GM21825 (cell line): ENCODE measurements around the gene RANBP3.

Experiments
- ATAC-seq: cut with Tn5 transposase; IDR thresholded peaks from one replicate; pipeline ENCODE4 v1.9.1; 2021; ENCODE audit warnings: mild to moderate bottlenecking, moderate library complexity; ENCODE audit not compliant: unreplicated experiment

The RANBP3 gene

DNA sequence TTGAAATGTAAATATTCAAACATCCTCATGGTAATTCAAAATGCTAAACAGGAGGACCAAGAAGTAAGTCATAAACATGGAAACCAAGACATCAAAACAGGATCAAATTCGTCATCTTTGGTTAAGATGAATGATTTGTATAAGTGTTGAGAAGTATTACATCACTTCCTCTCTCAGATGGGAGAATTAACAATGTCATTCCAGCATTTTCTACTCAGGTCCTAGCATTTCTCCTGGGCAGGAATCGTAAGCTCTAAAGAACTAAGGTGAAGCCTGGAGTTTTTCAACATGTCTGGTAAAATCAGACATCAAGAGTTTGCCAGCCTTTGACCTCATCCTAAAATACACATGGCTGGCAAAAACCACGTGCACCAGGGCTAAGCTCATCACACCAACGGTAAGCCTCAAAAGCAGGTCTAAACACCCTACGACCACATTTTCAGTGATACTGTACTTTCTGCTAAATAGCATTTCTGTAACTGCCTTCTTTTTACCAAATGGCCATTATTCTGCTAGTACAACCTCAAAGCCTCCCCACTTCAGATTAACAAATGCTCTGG is 24.8 kb downstream of the RANBP3 start:
- no peak for ATAC-seq

DNA sequence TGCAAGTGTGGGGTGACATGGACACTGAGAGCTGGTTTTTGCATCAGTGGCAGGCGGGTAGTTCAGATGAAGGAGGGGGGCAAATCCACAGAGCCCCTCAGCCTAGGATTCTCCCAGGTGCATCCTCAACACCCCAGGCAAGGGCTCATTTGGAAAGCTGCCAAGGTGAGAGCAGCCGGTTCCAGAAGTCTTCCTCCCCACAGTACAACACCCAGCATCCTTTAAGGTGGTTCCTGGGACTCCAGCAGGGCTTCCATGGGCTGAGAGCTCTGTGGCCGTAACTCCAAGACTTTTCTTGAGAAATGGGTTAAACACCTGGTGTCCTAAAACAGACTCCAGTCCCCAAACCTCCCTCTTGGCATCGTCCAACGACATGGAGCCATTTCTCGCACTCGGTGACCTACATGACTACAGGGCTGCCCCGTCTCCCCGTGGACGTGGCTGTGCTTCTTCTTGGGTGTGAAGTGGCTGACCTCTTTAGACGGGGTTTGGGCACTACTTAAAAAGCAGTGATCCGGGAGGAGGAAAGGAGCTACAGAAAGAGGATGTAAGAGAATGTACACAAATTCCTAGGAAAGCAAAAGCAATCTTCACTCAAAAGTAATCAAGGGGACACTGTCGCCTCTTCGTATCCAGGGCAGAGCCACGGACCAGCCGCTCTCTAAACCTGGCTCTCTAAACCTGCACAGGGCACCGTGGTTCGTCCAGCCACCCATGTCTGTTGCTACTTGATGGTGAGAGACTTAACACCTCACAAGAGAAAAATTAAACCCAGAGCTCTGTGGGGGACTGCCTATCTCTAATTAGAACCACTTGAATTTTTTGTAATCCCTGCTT is 25.5 kb downstream of the RANBP3 start:
- no peak for ATAC-seq

DNA sequence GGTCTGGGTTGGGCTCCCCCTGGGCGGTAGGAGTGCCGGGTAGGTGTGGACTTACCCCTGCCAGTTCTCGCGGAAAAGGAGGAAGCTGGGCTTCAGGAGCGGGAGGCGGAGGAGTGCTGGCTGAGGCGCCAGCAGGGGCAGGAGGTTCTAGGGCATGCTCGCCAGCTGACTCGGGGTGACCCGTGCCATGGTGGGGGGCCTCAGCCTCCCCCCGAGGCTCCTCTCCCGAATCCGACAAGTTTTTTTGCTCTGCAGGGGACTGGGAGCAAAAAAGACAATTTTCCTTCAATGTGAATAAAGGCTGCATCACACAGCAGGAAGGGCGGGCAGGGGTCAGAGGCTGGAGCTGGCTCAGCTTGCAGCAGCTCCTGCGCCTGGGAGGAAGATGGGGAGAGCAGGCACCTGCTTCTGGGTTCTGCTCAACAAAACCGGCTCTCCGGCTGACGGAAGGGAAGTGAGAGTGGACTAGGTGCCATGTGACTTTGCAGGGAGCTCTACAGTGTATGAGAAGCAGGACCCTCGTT is 26.5 kb downstream of the RANBP3 start:
- no peak for ATAC-seq

DNA sequence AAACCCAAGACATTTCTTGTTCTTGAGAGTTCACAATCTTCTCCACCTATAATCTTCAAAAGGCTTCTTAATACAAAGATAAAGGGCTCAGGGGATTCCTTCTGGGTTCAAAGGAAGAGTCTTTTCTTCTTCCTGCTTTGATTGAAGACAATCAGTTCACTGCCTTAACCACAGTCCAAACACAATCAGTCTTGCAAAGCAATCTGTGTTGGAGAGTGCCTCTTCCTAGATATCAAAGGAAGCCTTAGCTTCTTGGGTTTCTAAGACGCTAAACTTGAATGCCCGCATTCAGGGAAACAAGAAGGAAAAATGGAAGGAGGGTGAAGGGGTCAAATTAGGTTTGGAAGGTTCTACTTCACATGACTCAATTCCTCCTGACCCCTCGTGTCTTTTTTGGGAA is 27.2 kb downstream of the RANBP3 start:
- ATAC-seq: no peak

DNA sequence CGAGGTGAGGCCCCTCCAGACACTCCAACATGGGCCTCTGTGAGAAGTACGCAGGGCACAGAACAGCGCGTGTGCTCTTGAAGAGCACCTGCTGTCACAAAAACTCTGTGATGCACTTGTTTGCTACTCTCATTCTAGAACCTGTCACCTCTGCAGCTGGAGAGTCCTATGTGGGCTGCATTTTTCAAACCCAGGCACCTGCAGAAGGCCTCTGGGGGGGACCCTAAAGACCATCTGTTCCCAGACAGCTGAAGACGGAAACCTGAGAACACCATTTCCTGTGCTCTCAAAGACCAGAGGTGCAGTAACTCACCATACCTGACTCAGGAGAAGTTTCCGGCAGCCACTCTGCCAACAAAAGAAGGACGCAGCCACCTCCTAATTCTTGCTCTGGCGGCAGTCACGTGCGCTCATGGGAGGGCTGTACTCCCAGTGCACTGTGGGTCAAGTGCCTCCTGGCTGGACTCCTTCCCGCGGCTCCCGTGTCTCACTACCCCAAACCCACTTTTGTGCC is 28.1 kb downstream of the RANBP3 start:
- no peak for ATAC-seq

DNA sequence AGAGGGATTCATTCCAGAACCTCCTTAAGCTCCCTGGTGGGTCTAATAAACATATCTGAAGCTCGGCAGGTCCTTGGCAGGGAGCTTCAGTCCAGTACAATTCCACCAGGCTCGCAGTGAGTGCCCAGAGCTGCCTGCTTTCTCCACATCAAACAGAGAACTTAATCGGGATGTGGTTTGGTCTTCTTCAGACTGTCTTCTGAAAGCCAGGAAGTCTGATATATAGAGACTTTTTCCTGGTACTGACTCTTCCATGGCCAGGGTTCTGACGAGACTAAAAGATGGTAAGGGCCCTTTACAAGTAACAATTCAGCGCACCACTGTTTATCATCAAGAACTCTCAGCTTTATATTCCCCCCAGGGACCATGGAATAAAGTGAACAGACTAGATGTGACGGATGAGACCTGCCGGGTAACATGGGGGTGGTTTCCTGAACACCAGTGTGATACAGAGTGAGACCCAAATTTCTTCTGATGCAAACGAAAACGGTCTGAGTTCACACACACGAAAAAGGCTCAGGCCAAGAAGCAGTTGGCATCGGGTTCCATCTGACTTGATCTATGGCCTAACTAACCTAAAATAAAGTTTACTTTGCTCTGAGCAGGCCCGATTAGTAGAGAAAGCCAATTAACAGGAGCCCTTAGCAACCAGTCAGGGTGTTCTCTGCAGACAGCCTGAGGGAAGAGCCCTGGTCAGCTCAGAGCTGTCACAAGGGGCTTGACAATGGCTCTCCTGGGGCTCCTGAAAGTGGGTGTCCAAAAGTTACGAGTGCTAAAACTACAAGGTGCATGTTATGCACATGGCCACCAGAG is 29.0 kb downstream of the RANBP3 start:
- ATAC-seq: no peak

DNA sequence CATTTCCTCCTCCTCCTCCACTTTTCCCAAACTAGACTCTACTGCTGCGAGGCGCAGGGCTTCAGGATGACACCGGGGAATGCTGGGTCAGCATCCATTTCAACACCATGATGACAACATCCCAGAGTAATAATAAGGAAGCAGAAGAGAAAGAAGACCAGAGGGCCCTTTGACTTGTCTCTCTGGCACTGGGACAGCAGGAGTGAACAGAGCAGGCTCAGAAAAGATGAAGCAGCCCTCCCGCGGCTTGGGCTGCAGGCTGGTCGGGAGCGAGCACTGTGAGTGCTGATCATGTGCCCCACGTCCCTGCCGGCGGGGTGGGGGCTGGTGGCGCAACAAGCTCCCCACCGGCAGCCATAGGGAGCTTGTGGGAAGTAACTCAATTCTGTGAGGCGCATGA is 30.5 kb downstream of the RANBP3 start:
- no peak for ATAC-seq

DNA sequence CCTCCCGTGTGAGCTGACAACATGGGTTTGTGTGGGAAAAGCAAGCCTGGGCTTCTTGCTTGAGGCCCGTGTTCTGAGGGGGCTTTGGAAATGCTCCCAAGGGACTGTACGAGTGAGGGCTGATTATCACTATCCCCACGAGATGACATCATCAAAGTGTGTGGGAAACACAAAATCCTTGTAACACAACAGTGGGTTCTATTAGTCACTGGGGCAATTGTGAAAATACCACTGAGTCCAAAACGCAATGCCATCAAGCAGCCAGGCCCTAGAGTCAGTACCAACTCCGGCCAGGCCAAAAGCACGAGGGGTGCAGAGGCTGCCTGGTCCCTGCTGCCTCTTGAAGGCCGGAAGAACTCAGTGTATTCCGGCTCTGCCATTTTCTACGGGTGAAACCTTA is 34.3 kb downstream of the RANBP3 start:
- ATAC-seq: no peak

DNA sequence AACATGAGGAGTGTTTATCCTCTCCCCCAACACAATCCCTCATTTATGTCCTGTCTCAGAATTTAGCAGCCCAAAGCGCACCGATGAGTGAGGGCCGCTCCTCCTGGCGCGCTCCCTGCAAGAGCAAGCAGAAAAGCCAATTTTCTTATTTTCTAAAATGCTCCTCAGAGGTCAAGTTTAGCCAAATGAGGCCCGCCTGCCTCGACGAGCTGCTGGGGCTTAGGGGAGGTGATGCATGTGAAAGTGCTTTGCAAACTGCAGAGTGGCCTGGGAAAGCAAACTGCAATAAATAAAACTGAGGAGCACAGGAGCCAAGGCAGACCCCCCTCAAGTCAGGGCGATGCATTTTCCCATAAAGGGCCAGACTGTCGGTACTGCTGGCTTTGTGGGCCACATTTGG is 34.9 kb downstream of the RANBP3 start:
- no peak for ATAC-seq

DNA sequence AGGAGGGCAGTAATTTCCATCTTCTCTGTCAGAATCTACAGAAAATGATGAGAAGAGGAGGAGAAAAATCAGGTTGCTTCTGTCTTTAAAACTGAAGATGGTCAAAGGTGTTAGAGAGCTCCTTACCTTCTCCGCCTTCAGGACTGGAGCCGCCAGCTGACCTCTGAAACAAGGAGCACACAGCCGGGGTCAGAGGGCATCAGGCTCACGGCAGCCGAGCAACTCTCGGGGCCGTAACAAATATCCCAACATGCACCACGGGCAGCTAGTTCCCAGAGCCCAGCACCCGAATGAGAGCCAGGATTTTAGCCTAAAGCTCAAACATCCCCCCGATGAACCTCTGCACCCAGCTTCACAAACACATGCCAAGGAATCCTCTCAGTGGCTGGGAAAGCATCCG is 36.3 kb downstream of the RANBP3 start:
- ATAC-seq: no peak

DNA sequence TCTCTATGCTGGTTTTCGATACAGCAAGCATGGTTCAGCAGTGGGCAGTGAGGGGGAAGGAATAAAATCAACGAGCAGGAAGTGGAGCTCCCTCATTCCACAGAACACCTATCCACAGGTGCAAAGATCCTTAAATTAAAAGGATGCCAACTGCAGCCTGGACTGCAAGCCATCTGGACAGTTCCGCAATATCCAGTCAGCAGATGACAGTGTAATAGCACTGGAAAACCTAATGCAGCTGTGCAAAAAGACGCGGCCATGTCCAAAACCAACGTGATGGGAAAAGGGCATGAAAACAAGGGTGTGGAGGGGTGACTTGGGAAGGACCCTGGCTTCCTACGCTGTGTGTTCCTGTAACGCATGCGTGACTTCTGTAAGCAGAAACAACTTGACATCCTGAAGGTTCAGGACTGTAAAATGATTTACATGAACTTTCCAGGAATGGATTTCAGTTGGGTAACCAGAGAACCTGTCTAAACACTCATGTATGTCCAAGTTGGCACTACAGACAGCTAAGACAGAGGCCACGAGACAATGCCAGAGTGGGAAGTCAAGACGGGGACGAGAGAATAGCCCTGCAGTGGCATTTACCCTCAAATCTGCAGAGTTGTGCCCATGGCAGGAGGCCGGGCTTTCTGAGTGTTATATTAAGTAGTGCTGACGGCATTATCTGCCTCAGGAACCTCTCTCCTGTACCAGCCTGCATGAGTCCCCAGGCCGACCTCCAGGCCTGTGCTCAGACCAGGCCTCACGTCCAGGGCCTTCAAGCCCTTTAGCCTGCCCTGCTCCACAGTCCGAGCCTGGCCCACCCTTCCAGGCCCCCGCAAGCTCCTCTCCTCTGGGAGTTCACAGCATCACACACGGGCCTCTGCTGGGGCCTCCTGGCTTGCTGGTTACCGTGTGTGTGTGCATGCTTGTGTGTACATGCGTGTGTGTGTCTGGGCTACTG is 37.4 kb downstream of the RANBP3 start:
- ATAC-seq: no peak

DNA sequence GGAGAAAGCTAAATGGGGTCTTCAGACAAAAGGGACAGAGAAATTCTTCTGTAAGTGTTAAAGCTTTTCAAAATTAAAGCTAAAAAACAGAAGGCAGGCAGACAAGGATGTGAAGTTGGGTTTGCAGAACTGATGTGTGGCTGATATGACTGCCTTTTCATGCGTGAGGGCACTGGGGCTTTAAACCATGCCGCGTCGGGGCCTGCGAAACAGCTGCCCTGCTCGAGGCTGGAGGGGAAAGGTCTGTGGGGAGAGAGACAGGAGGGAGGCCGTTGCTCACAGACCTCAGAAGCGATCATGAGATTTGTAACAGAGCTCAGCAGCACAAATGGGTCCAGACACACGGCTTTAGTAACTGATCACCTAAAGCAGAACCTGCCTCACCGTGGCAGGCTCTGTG is 40.4 kb downstream of the RANBP3 start:
- no peak for ATAC-seq

DNA sequence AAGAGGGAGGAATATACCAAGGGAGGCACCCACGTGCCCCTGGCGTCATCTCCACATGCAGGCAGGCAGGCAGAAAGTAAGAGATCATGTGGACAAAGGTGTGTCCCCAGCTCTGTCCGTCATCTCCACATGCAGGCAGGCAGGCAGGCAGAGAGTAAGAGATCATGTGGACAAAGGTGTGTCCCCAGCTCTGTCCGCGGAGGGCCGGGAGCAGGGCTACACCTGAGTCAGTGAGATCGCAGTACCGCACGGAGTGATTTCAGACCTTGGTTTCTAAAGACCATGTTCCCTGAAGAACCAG is 41.7 kb downstream of the RANBP3 start:
- ATAC-seq: no peak

DNA sequence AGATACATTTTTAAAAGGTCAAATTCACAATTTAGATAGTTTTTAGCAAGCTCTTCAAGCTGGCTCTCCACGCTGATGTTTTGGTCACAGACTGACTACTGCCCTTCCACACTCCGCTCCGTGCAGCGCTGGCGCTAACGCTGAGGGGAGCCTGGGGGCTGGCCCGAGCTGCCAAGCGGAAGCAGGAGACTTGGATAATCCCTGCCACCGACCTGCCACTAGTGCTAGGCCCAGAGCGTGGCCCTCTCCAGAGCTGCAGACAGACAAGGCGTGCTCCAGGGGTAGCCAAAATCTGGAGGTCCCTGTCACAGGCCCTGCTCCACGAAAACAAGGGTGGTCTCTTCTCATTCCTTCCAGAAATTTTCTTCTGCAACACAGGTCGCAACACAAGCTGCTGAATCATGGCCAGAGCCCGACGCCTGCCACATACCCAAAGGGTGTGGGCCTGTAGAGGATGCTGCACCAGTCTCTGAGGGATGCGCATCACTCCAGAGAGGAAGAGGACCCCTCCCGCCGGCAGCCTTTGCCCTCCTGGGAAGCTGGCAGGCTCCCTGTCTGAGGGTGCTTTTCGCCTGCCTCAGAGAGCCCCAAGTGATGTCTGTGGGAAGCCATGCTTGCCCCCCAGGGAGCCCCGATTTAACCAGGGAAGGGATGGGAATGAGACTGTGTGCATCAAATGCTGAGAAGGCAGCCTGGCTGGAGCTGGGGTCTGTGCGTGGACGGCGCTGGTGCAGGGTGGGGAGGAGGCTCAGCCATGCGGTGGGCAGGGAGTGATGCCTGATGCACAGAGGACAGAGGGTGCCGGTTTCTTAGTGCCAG is 42.3 kb downstream of the RANBP3 start:
- ATAC-seq: no peak

DNA sequence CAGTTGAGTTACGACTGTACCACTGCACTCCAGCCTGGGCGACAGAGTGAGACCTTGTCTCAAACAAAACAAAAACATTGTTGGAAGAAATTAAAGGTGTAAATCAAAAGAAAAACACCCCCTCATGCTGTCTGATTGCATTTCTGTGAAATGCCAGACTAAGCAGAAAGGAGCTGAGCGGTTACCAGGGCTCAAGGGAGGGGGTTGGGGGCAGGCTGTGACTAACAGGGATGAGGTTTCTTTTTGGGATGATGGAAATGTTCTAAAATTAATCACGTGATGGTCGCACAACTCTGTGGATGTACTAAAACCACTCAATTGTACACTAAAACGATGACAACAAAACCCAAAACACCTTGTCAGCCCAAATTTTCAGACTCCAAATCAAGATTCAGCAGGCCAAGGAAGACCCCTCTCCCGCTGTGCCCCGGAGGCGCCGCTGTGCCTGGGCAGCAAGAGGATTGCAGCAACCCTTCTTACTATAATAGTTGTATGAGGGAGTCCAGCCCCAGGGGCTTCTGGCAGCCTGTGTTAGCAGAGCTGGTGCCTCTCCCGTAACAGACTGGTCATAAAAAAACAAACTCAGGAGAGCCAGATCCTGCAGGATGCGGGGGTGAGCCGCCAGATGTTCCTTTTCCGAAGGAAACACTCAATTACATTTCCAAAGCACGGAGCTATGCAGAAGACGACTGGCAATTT is 43.0 kb downstream of the RANBP3 start:
- no peak for ATAC-seq

DNA sequence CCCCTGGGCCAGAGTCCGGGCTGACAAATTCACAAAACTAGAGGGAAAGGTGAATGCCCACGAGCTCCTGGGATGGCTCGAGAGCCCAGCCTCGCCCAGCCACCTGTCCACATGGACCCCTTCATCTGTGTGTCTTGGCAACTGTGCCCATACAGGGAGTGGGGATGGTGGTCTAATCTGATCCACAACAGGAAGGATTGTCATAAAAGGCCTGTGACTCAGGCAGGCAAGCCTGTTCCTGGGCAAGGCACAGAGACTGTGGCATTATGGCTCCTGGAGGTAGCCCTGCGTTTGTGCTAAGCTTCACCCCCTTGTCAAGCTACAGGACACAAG is 43.9 kb downstream of the RANBP3 start:
- ATAC-seq: no peak

DNA sequence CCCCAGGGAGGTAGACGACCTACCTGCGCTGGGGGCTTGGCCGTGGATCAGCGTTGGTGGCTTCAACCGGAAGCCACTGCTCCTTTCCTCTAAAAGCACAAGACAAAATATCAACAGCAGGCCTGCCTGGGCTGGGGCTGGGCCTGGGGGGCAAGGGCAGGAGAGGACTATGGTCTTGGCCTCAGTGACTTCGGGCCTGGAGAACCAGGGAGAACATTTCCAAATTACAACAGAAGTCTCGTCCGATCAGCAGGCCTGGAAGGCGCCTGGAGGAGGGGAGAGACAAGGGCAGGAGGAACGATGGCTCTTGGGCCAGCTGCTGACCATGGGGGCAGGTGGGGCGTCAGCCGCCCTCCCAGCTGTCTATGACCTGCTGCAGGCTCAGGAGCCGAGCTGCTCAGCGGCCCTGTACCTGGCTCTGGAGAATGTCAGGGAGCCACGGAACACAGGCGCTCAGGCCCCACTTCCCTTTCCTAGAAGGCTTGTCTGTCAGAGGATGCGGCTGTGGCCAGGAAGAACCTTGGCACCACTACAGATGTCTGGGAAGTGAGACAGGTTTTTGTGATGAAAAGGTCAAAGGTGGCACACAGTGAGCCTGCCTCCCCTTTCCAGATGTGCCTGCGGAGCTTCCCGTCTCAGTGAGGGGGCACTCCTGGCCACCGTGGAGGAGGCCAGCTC is 44.4 kb downstream of the RANBP3 start:
- ATAC-seq: no peak

DNA sequence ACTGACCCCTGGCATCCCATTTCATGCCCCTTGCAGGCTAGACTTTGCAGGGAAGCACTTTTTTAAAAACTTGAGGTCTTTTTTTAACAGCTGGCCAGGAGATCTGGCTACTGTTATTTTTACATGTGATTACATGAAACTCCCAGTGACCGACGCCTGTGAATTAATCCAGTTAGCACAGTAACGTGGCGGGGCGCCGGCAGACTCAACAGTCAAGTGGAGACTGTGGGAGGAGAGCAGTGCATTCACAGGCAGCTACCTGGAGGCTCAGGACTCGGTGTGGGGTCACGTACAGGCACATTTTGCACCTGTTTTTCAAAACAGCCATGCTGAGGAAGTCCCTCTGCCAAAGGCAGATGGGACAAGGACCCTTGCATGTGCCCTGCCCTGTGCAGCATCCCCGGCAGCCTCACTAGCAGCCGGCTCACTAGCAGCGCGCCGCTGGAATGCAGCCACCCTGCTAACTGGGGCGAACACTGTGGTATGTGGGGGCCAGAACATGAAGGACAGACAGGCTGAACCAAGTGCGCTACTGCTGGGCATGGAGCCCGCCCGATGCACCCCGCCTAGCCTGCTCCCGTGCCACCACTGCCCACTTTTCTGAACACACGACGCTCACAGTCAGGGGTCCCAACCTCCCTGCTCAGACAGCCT is 45.2 kb downstream of the RANBP3 start:
- ATAC-seq: no peak
